SK-N-SH (cell line): Measurements from ENCODE around the gene HTT. TPM values are rescaled to one million over a fixed set of nuclear protein-coding genes. Genes with fewer than 3 reads are reported as not detected.

Experiments used
- CTCF ChIA-PET: fragments of 300-600, 350-600 bp; formaldehyde crosslinking; extraction: SDS; loops from one replicate; lab custom pipeline; 2021; lab: Yijun Ruan, JAX
- POLR2A ChIA-PET: fragments of 350-600 bp; sonication (Branson Sonifier 250); formaldehyde crosslinking; extraction: SDS; loops from one replicate; lab custom pipeline; 2020; ENCODE audit warnings: antibody characterized with exemption, inconsistent platforms; lab: Yijun Ruan, JAX
- DNase-seq: peaks from one replicate; pipeline ENCODE4 v3.0.0; 2012
- H2AFZ ChIP-seq: fragments of 200-600 bp; sonication (generic); 2 replicates; pipeline ENCODE4 v1.8.1; 2016; ENCODE audit warnings: antibody characterized with exemption, mild to moderate bottlenecking, low read depth
- H3F3A ChIP-seq: fragments of 200-600 bp; sonication (generic); replicated peaks from 2 replicates; pipeline ENCODE3; 2016; ENCODE audit warnings: antibody characterized with exemption, mild to moderate bottlenecking; ENCODE audit not compliant: insufficient read depth
- H3K27ac ChIP-seq, 2 experiments: fragments of 200-500 bp in 1 of 2; fragments of 200-600 bp in 1 of 2; sonication (Bioruptor generic) in 1 of 2; sonication (generic), shearing (Covaris generic) in 1 of 2; 2 replicates each; pipeline versions ENCODE4 v1.5.1 to v1.6.1; 2014 to 2016; ENCODE audit warnings: low read depth in 2 of 2, inconsistent platforms in 1 of 2, low read length in 1 of 2, mild to moderate bottlenecking in 1 of 2, mixed read lengths in 1 of 2
- H3K27me3 ChIP-seq: fragments of 200-600 bp; sonication (generic), shearing (Covaris generic); 2 replicates; pipeline ENCODE4 v1.6.1; 2016; ENCODE audit warnings: mixed run types; ENCODE audit not compliant: insufficient read depth
- H3K36me3 ChIP-seq, 2 experiments: fragments of 200-500 bp in 1 of 2; fragments of 200-600 bp in 1 of 2; sonication (Bioruptor generic) in 1 of 2; sonication (generic) in 1 of 2; replicated peaks in 1 of 2; 2 replicates each; pipeline versions ENCODE3 to v1.5.1; 2014 to 2016; ENCODE audit warnings: low read length in 1 of 2, mild to moderate bottlenecking in 1 of 2; ENCODE audit not compliant: insufficient read depth in 2 of 2, control insufficient read depth in 1 of 2
- H3K4me1 ChIP-seq, 2 experiments: fragments of 200-500 bp in 1 of 2; fragments of 200-600 bp in 1 of 2; sonication (Bioruptor generic) in 1 of 2; sonication (generic), shearing (Covaris generic) in 1 of 2; 2 replicates each; pipeline versions ENCODE4 v1.5.1 to v1.6.1; 2014 to 2016; ENCODE audit warnings: low read depth in 1 of 2, low read length in 1 of 2, mixed run types in 1 of 2; ENCODE audit not compliant: insufficient read depth in 2 of 2, control insufficient read depth in 1 of 2
- H3K4me2 ChIP-seq: fragments of 200-600 bp; sonication (generic), shearing (Covaris generic); 2 replicates; pipeline ENCODE4 v1.6.1; 2017; ENCODE audit warnings: mixed run types
- H3K4me3 ChIP-seq, 2 experiments: fragments of 200-500 bp in 1 of 2; fragments of 200-600 bp in 1 of 2; sonication (Bioruptor generic) in 1 of 2; sonication (generic), shearing (Covaris generic) in 1 of 2; 2 replicates each; pipeline versions ENCODE4 v1.5.1 to v1.8.1; 2014 to 2016; ENCODE audit warnings: low read depth in 2 of 2, inconsistent platforms in 1 of 2, low read length in 1 of 2, mild to moderate bottlenecking in 1 of 2, mixed read lengths in 1 of 2, moderate library complexity in 1 of 2
- H3K79me2 ChIP-seq: fragments of 200-600 bp; sonication (generic); 2 replicates; pipeline ENCODE4 v1.8.1; 2017; ENCODE audit warnings: mild to moderate bottlenecking; ENCODE audit not compliant: insufficient read depth
- H3K9ac ChIP-seq: fragments of 200-600 bp; sonication (generic); 2 replicates; pipeline ENCODE4 v1.6.1; 2017; ENCODE audit warnings: mixed run types
- H3K9me2 ChIP-seq: fragments of 200-600 bp; sonication (generic); 2 replicates; pipeline ENCODE4 v1.6.1; 2017; ENCODE audit warnings: mixed run types
- H3K9me3 ChIP-seq: fragments of 200-600 bp; sonication (generic); 2 replicates; pipeline ENCODE4 v1.6.1; 2017; ENCODE audit warnings: mixed run types, mild to moderate bottlenecking, moderate library complexity
- H4K20me1 ChIP-seq: fragments of 200-600 bp; sonication (generic); 2 replicates; pipeline ENCODE4 v1.6.1; 2017; ENCODE audit warnings: mild to moderate bottlenecking, mixed run types; ENCODE audit not compliant: insufficient read depth
- CTCF ChIP-seq: fragments of 200-600 bp; sonication (generic); IDR thresholded peaks from 2 replicates; pipeline ENCODE4 v1.6.1; 2017; ENCODE audit warnings: antibody characterized with exemption, mild to moderate bottlenecking, moderate library complexity
- FOSL2 ChIP-seq: IDR thresholded peaks from 2 replicates; pipeline ENCODE4 v1.4.0; 2012; ENCODE audit warnings: low read depth, mild to moderate bottlenecking, moderate library complexity, borderline replicate concordance
- FOXM1 ChIP-seq: IDR thresholded peaks from 2 replicates; pipeline ENCODE4 v1.4.0; 2012; ENCODE audit warnings: low read depth, mild to moderate bottlenecking
- GABPA ChIP-seq: IDR thresholded peaks from 2 replicates; pipeline ENCODE4 v1.4.0; 2012; ENCODE audit warnings: low read depth, mild to moderate bottlenecking
- IRF3 ChIP-seq: fragments of 150-350 bp; IDR thresholded peaks from 2 replicates; pipeline ENCODE4 v1.6.1; 2016; ENCODE audit warnings: mild to moderate bottlenecking, low read depth, low read length
- JUND ChIP-seq: IDR thresholded peaks from 2 replicates; pipeline ENCODE4 v1.4.0; 2012
- MAX ChIP-seq: IDR thresholded peaks from 2 replicates; pipeline ENCODE4 v1.4.0; 2012; ENCODE audit warnings: low read depth
- RAD21 ChIP-seq: IDR thresholded peaks from 2 replicates; pipeline ENCODE4 v1.6.1; 2012; ENCODE audit warnings: mild to moderate bottlenecking, low read length
- RXRA ChIP-seq: IDR thresholded peaks from 2 replicates; pipeline ENCODE4 v1.4.0; 2012; ENCODE audit warnings: low read depth, mild to moderate bottlenecking, borderline replicate concordance
- SMC3 ChIP-seq: IDR thresholded peaks from 2 replicates; pipeline ENCODE4 v1.6.1; 2012; ENCODE audit warnings: low read depth, low read length, improper control_type of control experiment
- TCF12 ChIP-seq: IDR thresholded peaks from 2 replicates; pipeline ENCODE4 v1.4.0; 2012
- TEAD4 ChIP-seq: IDR thresholded peaks from 2 replicates; pipeline ENCODE4 v1.4.0; 2012; ENCODE audit warnings: mild to moderate bottlenecking, borderline replicate concordance; ENCODE audit not compliant: insufficient read depth
- ZBTB33 ChIP-seq: IDR thresholded peaks from 2 replicates; pipeline ENCODE4 v1.4.0; 2012; ENCODE audit warnings: low read depth, borderline replicate concordance
- WGBS: methylation state at CpG from one replicate; pipeline ENCODE4 v1.1.6; 2017; ENCODE audit warnings: low lambda C conversion rate; 5-methylcytosine and 5-hydroxymethylcytosine counted together
- polyA plus RNA-seq, 3 experiments: library from polyadenylated mRNA; depleted of rRNA; stranded (reverse); fragments of >200 nt; gene quantifications; 2 replicates each; pipeline ENCODE4 v1.2.3, GENCODE V29; 2012

The HTT gene
- polyA plus RNA-seq, 1 of the 3 experiments (the other 2 are of a cell fraction) = 11.3 TPM

- ChIA-PET CTCF (no interaction called here), POLR2A (no interaction called here)
- Histone ChIP-seq H3K4me3 (no peak overlapping the region), H2AFZ (no peak overlapping the region), H3K9me2 (no peaks in the 10 kb centered on the region), H3K9me3 (no peaks in the 10 kb centered on the region), H3K27me3 (no peaks in the 10 kb centered on the region), H3K9ac (no peak overlapping the region), H3K79me2 (no peaks in the 10 kb centered on the region), H4K20me1 (no peaks in the 10 kb centered on the region), H3K4me1 (peaks cover 0 to 3% of the 10 kb centered on the region in 2 experiments; a peak in 2 of 4 replicates), H3K4me2 (no peak overlapping the region), H3F3A (no peaks in the 10 kb centered on the region), H3K36me3 (peaks cover 44 to 87% of the 10 kb centered on the region in 2 experiments), H3K27ac (no peak overlapping the region)
- WGBS = 94% methylated on average over 12 of the region's 12 CpGs
- no peak for TF ChIP-seq TEAD4
- no peak for TF ChIP-seq FOSL2
- TF ChIP-seq RAD21 = no peak
- TF ChIP-seq IRF3 = no peak
- no peak for TF ChIP-seq SMC3
- no peak for TF ChIP-seq JUND
- no peak for TF ChIP-seq MAX
- TF ChIP-seq RXRA = no peak
- no peak for TF ChIP-seq CTCF
- no peak for TF ChIP-seq GABPA
- TF ChIP-seq TCF12 = no peak
- no peak for DNase-seq
These were observed 138.1 kb downstream of the HTT start for GRCh38 chr4:3212391-3213105.

- H3F3A ChIP-seq = no peaks in the 10 kb centered on the region
- peaks cover 39 to 87% of the 10 kb centered on the region in 2 experiments for H3K36me3 ChIP-seq
- ChIA-PET POLR2A (no interaction called here), CTCF (interaction anchor here (1.9 kb wide), 1 partner anchor 18 kb away, joined by 4 read pairs; no protein-coding TSS in a partner anchor)
- H3K27me3 ChIP-seq = no peaks in the 10 kb centered on the region
- no peak overlapping the region for H2AFZ ChIP-seq
- H4K20me1 ChIP-seq = no peaks in the 10 kb centered on the region
- no peaks in the 10 kb centered on the region; a peak in 2 of 4 replicates for H3K4me1 ChIP-seq
- no peaks in the 10 kb centered on the region for H3K9me3 ChIP-seq
- TF ChIP-seq TCF12 (no peak), ZBTB33 (no peak), FOXM1 (no peak)
- no peak overlapping the region for H3K27ac ChIP-seq
- H3K9me2 ChIP-seq = no peaks in the 10 kb centered on the region
- H3K79me2 ChIP-seq = no peaks in the 10 kb centered on the region
- H3K4me2 ChIP-seq = no peak overlapping the region
- H3K9ac ChIP-seq = no peak overlapping the region
- WGBS = 92% methylated on average over 3 of the region's 4 CpGs
- no peak for DNase-seq
- H3K4me3 ChIP-seq = no peak overlapping the region
These were observed 138.6 kb downstream of the HTT start for GRCh38 chr4:3213106-3213425.
